GM18951 (cell line): Measurements from ENCODE around the gene EIF4G1.

Experiments
- POLR2A ChIP-seq: IDR thresholded peaks from 4 replicates; pipeline ENCODE4 v1.6.1; 2011; ENCODE audit warnings: mild to moderate bottlenecking; ENCODE audit not compliant: insufficient read length, insufficient read depth; ENCODE audit errors: extremely low read depth
- in situ Hi-C: fragments of 300-500 bp; cut with MboI; formaldehyde crosslinking; loops from one replicate; pipeline ENCODE4 v1.12.0; 2022; ENCODE audit warnings: low sequenced_read_pairs, mixed read lengths, inconsistent platforms; ENCODE audit not compliant: unreplicated experiment

EIF4G1 gene

DNA sequence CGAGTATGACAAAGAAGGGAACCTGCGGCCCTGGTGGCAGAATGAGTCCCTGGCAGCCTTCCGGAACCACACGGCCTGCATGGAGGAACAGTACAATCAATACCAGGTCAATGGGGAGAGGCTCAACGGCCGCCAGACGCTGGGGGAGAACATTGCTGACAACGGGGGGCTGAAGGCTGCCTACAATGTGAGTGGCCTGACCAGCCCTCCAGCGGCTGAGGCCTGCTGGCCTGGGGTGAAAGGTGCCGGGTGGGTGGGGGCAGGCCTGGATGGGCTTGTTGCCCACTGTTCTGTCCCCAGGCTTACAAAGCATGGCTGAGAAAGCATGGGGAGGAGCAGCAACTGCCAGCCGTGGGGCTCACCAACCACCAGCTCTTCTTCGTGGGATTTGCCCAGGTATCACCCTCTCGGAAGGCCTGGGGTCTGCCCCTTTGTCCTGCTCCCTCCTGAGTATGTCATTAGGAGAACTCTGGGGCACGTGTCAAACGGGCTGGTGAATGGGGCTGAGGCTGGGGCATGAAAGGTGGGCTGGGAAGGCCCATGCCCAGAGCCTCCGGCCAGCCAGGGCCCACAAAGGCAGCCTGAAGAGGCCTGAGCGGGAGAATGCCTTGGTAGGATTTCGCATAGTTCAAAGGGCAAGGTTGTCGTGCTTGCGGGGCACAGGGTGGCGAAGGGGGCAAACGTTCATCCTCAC is 23.2 kb upstream of the EIF4G1 start:
- no peak for TF ChIP-seq POLR2A
- in situ Hi-C loops = no loop called here

DNA sequence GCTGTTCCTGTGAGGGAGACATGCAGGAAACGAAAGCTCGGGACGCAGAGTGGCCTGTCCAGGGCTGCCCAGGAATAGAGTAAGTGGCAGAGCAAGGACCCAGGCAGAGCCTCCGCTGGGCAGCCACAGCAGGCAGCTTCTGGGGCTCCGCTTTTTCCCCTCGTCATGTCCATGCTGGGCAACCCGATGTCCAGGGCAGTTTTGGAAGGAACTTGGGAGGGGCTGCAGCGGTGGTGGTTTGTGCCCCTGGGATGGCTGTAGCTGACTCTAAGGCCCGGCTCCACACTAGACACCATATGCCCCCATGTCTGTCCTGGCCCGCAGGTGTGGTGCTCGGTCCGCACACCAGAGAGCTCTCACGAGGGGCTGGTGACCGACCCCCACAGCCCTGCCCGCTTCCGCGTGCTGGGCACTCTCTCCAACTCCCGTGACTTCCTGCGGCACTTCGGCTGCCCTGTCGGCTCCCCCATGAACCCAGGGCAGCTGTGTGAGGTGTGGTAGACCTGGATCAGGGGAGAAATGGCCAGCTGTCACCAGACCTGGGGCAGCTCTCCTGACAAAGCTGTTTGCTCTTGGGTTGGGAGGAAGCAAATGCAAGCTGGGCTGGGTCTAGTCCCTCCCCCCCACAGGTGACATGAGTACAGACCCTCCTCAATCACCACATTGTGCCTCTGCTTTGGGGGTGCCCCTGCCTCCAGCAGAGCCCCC is 22.5 kb upstream of the EIF4G1 start:
- no peak for TF ChIP-seq POLR2A
- in situ Hi-C loops = no loop called here

GRCh38 chr3:184295771-184296170 is 18.6 kb upstream of the EIF4G1 start:
- no peak for TF ChIP-seq POLR2A
- in situ Hi-C loops = no loop called here

- in situ Hi-C loops = no loop called here
- no peak for TF ChIP-seq POLR2A
Observed at GRCh38 chr3:184296616-184297015, 17.8 kb upstream of the EIF4G1 start.

DNA sequence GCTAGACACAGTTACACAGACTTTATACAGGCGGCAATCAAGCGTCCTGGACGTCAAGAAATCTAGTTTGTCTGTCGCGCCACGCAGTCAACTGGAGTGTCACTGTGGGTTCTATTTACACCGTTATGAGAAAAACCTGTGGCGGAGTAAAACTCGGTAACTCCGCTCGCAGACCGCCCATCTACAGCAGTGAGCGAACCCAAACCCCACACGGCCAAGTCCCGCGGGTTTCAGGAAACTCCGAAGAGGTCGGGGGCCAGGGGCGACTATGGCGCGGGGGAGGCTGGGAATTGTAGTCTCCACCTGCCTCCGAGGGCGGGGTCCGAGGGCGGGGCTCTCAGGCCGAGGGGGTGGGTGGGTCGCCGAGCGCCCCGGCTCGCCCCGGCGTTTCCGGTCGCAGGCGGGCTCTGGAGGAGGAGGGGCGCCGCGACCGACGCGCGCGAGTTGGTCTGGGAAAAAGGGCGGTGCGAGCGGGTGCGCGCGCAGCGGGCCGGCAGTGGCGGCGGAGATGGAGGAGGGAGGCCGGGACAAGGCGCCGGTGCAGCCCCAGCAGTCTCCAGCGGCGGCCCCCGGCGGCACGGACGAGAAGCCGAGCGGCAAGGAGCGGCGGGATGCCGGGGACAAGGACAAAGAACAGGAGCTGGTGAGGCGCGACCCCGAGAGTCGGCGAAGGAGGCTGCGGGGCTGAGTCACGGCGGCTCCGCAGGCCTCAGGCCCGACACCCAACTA is 15.5 kb upstream of the EIF4G1 start, which contains the start of gene PSMD2:
PSMD2 (plus strand) TSS at position 483 of the 729 bp plus-strand sequence; CDS start at position 509, 26 bp downstream.
- TF ChIP-seq POLR2A = peak; percentile 86
- in situ Hi-C loops = no loop called here

- TF ChIP-seq POLR2A = no peak
- in situ Hi-C loops = no loop called here
Observed at GRCh38 chr3:184299488-184300377, 14.7 kb upstream of the EIF4G1 start.

GRCh38 chr3:184300378-184300720 is 14.1 kb upstream of the EIF4G1 start:
- in situ Hi-C loops = no loop called here
- no peak for TF ChIP-seq POLR2A

DNA sequence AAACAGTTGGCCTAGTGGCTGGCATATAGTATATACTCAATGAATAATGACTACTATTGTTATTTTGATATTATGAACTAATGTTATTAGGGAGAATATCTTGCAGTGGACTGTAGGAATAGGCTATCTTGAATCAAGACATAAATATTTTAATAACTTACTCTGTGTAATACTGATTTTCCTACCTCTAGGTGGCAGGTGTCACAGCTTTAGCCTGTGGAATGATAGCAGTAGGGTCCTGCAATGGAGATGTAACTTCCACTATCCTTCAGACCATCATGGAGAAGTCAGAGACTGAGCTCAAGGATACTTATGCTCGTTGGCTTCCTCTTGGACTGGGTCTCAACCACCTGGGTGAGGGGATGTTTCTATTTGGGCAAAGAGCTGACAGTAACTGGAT is 8.8 kb upstream of the EIF4G1 start:
- no peak for TF ChIP-seq POLR2A
- in situ Hi-C loops = no loop called here

- no peak for TF ChIP-seq POLR2A
- in situ Hi-C loops = no loop called here
Observed at GRCh38 chr3:184306341-184306972, 7.9 kb upstream of the EIF4G1 start.

DNA sequence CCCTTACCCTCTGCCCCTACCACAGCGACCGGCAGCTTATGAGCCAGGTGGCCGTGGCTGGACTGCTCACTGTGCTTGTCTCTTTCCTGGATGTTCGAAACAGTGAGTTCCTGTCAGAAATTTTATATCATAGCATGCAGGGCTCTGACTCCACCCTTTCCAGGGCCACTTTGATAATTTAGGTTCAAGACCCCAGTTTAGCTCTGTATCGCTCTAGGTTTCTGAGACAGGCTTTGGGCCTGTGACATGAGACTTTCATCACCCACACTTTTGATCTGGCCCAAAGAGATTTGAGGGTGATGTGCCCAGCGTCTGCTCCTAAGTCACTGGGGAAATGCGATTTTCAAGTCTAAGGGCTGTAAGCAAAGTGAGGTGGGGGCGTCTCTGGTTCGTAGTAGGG is 6.5 kb upstream of the EIF4G1 start:
- TF ChIP-seq POLR2A = no peak
- in situ Hi-C loops = no loop called here

- in situ Hi-C loops = no loop called here
- no peak for TF ChIP-seq POLR2A
Observed at GRCh38 chr3:184308744-184309143, 5.7 kb upstream of the EIF4G1 start.

DNA sequence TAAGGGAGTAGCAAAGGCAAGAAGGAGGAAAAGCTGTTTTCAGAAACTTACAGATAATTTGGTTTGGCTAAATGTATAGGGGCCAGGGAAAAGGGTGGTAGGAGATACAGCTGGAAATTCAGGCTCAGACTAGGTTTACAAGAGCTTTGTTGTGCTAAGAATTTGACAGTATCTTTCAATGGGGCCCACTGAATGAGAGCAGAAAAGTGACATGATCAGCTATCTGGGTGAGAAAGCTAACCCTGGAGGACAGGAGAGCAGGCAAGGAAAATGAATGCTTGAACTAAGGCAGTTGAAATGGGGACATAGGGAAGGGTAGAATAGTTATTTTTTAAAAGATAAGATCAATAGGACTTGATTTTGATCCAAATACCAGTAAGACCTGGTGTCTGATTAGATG is 2.8 kb upstream of the EIF4G1 start:
- no peak for TF ChIP-seq POLR2A
- in situ Hi-C loops = no loop called here

- TF ChIP-seq POLR2A = peak; percentile 19
- in situ Hi-C loops = no loop called here
Observed at GRCh38 chr3:184314700-184315542, 515 bp downstream of the EIF4G1 start.
